Mesenchymal stem cell (in vitro differentiated cells and primary cell): ENCODE results near the gene PLPPR4.
"Not testable (repeated sequence)": the region's sequence is repeated elsewhere in the genome, so short reads cannot be mapped to it uniquely, and the experiment has no call there.

ENCODE experiments used
- DNase-seq: peaks from one replicate; pipeline ENCODE4 v3.0.0-alpha.2; 2013
- H2AFZ ChIP-seq: one replicate; pipeline ENCODE4 v1.6.1; 2013; ENCODE audit warnings: low read depth, mild to moderate bottlenecking, control low read depth, inconsistent platforms, low read length, moderate library complexity
- H2AK5ac ChIP-seq: 2 replicates; pipeline ENCODE4 v1.6.1; 2013; ENCODE audit warnings: low read length, moderate library complexity, mild to moderate bottlenecking, inconsistent platforms; ENCODE audit not compliant: severe bottlenecking
- H2BK120ac ChIP-seq: one replicate; pipeline ENCODE4 v1.6.1; 2013; ENCODE audit warnings: low read depth, mild to moderate bottlenecking, inconsistent platforms, low read length, moderate library complexity
- H2BK12ac ChIP-seq, 2 experiments: one replicate each; pipeline ENCODE4 v1.6.1; 2013; ENCODE audit warnings: inconsistent platforms in 2 of 2, low read length in 2 of 2, mild to moderate bottlenecking in 2 of 2, moderate library complexity in 2 of 2, control low read depth in 1 of 2
- H2BK15ac ChIP-seq: one replicate; pipeline ENCODE4 v1.6.1; 2013; ENCODE audit warnings: mild to moderate bottlenecking, low read depth, inconsistent platforms; ENCODE audit not compliant: poor library complexity, severe bottlenecking
- H2BK5ac ChIP-seq: 2 replicates; pipeline ENCODE4 v1.6.1; 2013; ENCODE audit warnings: low read depth, mild to moderate bottlenecking, low read length, control low read depth, inconsistent platforms; ENCODE audit not compliant: poor library complexity, severe bottlenecking
- H3K14ac ChIP-seq, 2 experiments: one replicate each; pipeline ENCODE4 v1.6.1; 2013; ENCODE audit warnings: inconsistent platforms in 2 of 2, low read length in 2 of 2, control low read depth in 1 of 2, mild to moderate bottlenecking in 1 of 2, moderate library complexity in 1 of 2
- H3K18ac ChIP-seq, 2 experiments: one replicate each; pipeline ENCODE4 v1.6.1; 2013; ENCODE audit warnings: inconsistent platforms in 2 of 2, low read length in 2 of 2, control low read depth in 1 of 2, low read depth in 1 of 2, mild to moderate bottlenecking in 1 of 2
- H3K23ac ChIP-seq, 2 experiments: one replicate each; pipeline ENCODE4 v1.6.1; 2013; ENCODE audit warnings: inconsistent platforms in 2 of 2, low read length in 2 of 2, mild to moderate bottlenecking in 2 of 2, moderate library complexity in 2 of 2, control low read depth in 1 of 2
- H3K27ac ChIP-seq: 2 replicates; pipeline ENCODE4 v1.5.1; 2013; ENCODE audit warnings: mild to moderate bottlenecking, moderate library complexity, low read length, control low read depth, inconsistent platforms; ENCODE audit not compliant: poor library complexity, severe bottlenecking
- H3K27me3 ChIP-seq, 2 experiments: 2 replicates each; pipeline versions ENCODE4 v1.6.1 to v1.7.0; 2013; ENCODE audit warnings: low read length in 2 of 2, mild to moderate bottlenecking in 2 of 2, moderate library complexity in 2 of 2, control low read depth in 1 of 2, inconsistent platforms in 1 of 2; ENCODE audit not compliant: control insufficient read depth in 1 of 2, insufficient read depth in 1 of 2
- H3K36me3 ChIP-seq, 2 experiments: 2 replicates each; pipeline versions ENCODE4 v1.6.1 to v1.7.0; 2013; ENCODE audit warnings: low read length in 2 of 2, control low read depth in 1 of 2, inconsistent platforms in 1 of 2, low read depth in 1 of 2, mild to moderate bottlenecking in 1 of 2; ENCODE audit not compliant: insufficient read depth in 2 of 2, control insufficient read depth in 1 of 2
- H3K4ac ChIP-seq, 2 experiments: one replicate each; pipeline ENCODE4 v1.6.1; 2013; ENCODE audit warnings: inconsistent platforms in 2 of 2, low read length in 2 of 2, mild to moderate bottlenecking in 2 of 2, moderate library complexity in 2 of 2, control low read depth in 1 of 2, low read depth in 1 of 2
- H3K4me1 ChIP-seq: 2 replicates; pipeline ENCODE4 v1.6.1; 2013; ENCODE audit warnings: low read depth, low read length, control low read depth; ENCODE audit not compliant: control insufficient read depth, insufficient read depth
- H3K4me2 ChIP-seq: 2 replicates; pipeline ENCODE4 v1.6.1; 2013; ENCODE audit warnings: low read length, mild to moderate bottlenecking, inconsistent platforms; ENCODE audit not compliant: poor library complexity, severe bottlenecking
- H3K4me3 ChIP-seq, 2 experiments: 2 replicates each; pipeline versions ENCODE4 v1.5.1 to v1.7.0; 2013; ENCODE audit warnings: low read length in 2 of 2, mild to moderate bottlenecking in 2 of 2, control low read depth in 1 of 2, low read depth in 1 of 2; ENCODE audit not compliant: insufficient read depth in 1 of 2
- H3K79me1 ChIP-seq: replicated peaks from 2 replicates; pipeline ENCODE4 v1.6.1; 2013; ENCODE audit warnings: mild to moderate bottlenecking, control low read depth, low read length, inconsistent platforms; ENCODE audit not compliant: poor library complexity, severe bottlenecking
- H3K9ac ChIP-seq: 2 replicates; pipeline ENCODE4 v1.7.0; 2013; ENCODE audit warnings: mild to moderate bottlenecking, low read length, moderate library complexity
- H3K9me3 ChIP-seq: 2 replicates; pipeline ENCODE4 v1.7.0; 2013; ENCODE audit warnings: mild to moderate bottlenecking, low read length; ENCODE audit not compliant: control insufficient read depth
- H4K8ac ChIP-seq: one replicate; pipeline ENCODE4 v1.6.1; 2013; ENCODE audit warnings: inconsistent platforms, mild to moderate bottlenecking, low read length, moderate library complexity
- H4K91ac ChIP-seq: one replicate; pipeline ENCODE4 v1.6.1; 2013; ENCODE audit warnings: mild to moderate bottlenecking, low read length, inconsistent platforms
- WGBS: methylation state at CpG from one replicate; pipeline ENCODE4 v1.1.7; 2013; ENCODE audit warnings: mixed read lengths; 5-methylcytosine and 5-hydroxymethylcytosine counted together

The PLPPR4 gene

DNA sequence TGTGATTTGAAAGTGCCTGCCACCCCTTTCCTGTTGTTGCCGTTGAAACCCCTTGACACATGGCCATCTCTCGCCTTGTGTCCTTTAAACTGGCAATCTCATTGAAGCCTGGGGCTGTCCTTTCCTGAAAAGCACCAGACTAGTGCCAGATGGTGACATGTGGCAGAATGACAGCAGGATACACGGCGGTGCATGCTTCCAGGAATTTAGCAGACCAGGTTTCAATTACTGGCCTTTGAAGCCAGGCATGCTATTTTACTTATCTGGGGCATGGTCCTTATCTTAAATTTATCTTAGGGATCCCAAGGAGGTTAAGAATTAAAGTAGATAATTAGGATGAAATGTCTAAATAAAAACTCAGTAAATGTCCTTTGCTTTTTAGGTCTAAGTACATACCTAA is 15.2 kb downstream of the PLPPR4 start:
- Histone ChIP-seq H3K18ac (no peak overlapping the region), H3K4me2 (no peak overlapping the region), H3K23ac (no peak overlapping the region), H3K9ac (no peak overlapping the region), H3K36me3 (no peaks in the 10 kb centered on the region), H2BK5ac (no peak overlapping the region), H3K9me3 (peaks cover 3% of the 10 kb centered on the region), H2BK120ac (no peak overlapping the region), H2BK12ac (no peak overlapping the region), H2AK5ac (no peak overlapping the region), H4K91ac (no peak overlapping the region), H3K14ac (no peak overlapping the region), H3K79me1 (no peaks in the 10 kb centered on the region), H3K4me3 (no peak overlapping the region), H3K27me3 (no peaks in the 10 kb centered on the region), H2AFZ (no peak overlapping the region), H3K4me1 (no peaks in the 10 kb centered on the region), H2BK15ac (no peak overlapping the region), H4K8ac (no peak overlapping the region), H3K27ac (no peak overlapping the region), H3K4ac (no peak overlapping the region)
- 25% methylated on average over 4 of the region's 4 CpGs for WGBS
- DNase-seq = no peak

DNA sequence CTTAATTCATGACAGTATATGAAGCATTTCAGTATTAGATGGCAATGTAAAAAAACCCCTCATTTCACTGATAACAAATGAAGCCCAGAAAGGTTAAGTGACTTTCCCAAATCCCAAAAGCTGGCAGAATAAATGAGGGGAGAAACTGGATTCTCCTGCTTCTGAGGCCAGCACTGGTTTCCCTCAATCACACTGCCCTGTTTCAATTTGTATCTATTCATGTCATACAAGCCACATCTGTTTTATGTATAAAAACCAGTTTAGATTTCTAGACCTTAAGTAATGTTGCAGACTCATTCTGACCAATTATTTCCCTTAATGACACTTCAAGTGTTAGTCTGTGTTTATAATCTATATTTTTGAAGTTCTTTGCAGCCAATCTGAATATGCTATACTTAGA is 16.8 kb downstream of the PLPPR4 start:
- Histone ChIP-seq H2BK5ac (no peak overlapping the region), H3K23ac (no peak overlapping the region), H3K36me3 (no peaks in the 10 kb centered on the region), H3K4ac (no peak overlapping the region), H3K27me3 (no peaks in the 10 kb centered on the region), H3K9ac (no peak overlapping the region), H3K18ac (no peak overlapping the region), H3K27ac (no peak overlapping the region), H2AFZ (no peak overlapping the region), H4K91ac (no peak overlapping the region), H3K79me1 (no peaks in the 10 kb centered on the region), H3K9me3 (peaks cover 3% of the 10 kb centered on the region), H3K4me1 (no peaks in the 10 kb centered on the region), H3K4me2 (no peak overlapping the region), H2BK15ac (no peak overlapping the region), H4K8ac (no peak overlapping the region), H3K4me3 (no peak overlapping the region), H2BK120ac (no peak overlapping the region), H2BK12ac (no peak overlapping the region), H3K14ac (no peak overlapping the region), H2AK5ac (no peak overlapping the region)
- DNase-seq = peak; percentile 16

DNA sequence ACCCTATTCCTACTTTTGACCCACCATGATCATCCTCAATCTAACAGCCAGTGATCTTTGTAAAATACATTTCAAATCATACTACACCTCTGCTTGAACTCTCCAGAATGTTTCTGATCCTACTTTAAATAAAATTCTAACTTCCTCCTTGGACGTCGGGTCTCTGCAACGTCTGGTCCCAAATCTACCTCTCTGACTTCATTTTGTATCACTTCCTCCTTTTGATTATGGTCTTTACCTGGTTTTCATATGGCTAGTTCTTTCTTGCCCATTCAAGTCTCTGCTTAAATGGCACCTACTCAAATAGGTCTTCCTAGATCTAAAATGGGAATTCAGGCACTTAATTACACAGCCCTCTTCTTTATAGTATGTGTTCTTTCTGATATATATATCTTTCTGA is 18.2 kb downstream of the PLPPR4 start:
- Histone ChIP-seq H2AK5ac (no peak overlapping the region), H3K23ac (no peak overlapping the region), H4K91ac (no peak overlapping the region), H2BK5ac (no peak overlapping the region), H4K8ac (no peak overlapping the region), H3K27me3 (no peaks in the 10 kb centered on the region), H3K79me1 (no peaks in the 10 kb centered on the region), H3K9me3 (no peaks in the 10 kb centered on the region), H3K14ac (no peak overlapping the region), H3K4me1 (no peaks in the 10 kb centered on the region), H2BK15ac (no peak overlapping the region), H3K27ac (no peak overlapping the region), H3K9ac (no peak overlapping the region), H2BK12ac (no peak overlapping the region), H3K18ac (no peak overlapping the region), H3K4me2 (no peak overlapping the region), H3K36me3 (no peaks in the 10 kb centered on the region), H3K4me3 (no peak overlapping the region), H2BK120ac (no peak overlapping the region), H3K4ac (no peak overlapping the region), H2AFZ (no peak overlapping the region)
- DNase-seq = no peak
- WGBS = 62% methylated on average over 3 of the region's 3 CpGs

DNA sequence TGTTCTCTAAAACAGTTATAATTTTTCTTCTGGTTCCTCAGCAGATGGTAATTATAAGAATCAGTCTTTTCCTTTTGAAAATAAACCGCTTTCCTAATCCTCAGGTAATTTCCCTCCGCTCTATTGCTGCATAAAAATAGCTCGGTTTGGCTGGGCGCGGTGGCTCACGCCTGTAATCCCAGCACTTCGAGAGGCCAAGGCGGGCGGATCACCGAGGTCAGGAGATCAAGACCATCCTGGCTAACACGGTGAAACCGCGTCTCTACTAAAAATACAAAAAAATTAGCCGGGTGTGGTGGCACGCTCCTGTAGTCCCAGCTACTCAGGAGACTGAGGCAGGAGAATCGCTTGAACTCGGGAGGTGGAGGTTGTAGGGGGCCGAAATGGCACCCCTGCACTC is 19.2 kb downstream of the PLPPR4 start:
- H3K4me1 ChIP-seq, H3K27me3 ChIP-seq, H3K18ac ChIP-seq, H3K9ac ChIP-seq, H4K8ac ChIP-seq, H2BK120ac ChIP-seq, H3K79me1 ChIP-seq, H3K4me3 ChIP-seq, H4K91ac ChIP-seq, H2BK5ac ChIP-seq, H2AK5ac ChIP-seq, DNase-seq, H2BK15ac ChIP-seq, H2AFZ ChIP-seq, H3K14ac ChIP-seq, H3K36me3 ChIP-seq, H3K4me2 ChIP-seq, H2BK12ac ChIP-seq, H3K23ac ChIP-seq, H3K9me3 ChIP-seq, H3K27ac ChIP-seq, H3K4ac ChIP-seq: not testable (repeated sequence)
- 95% methylated on average over 18 of the region's 18 CpGs for WGBS
